IPS-NIHi11 (cell line): ENCODE measurements around the gene TTC39A.
A peak's percentile ranks its signal among the peaks of the same experiment; 100 is the strongest.
"Not testable (repeated sequence)": the region's sequence is repeated elsewhere in the genome, so short reads cannot be mapped to it uniquely, and the experiment has no call there.

Source experiments
- DNase-seq: peaks from one replicate; pipeline ENCODE4 v3.0.0; 2012; ENCODE audit warnings: mixed read lengths, low spot score

TTC39A gene

GRCh38 chr1:51336711-51337110, 6.3 kb upstream of the TTC39A start:
- DNase-seq: no peak

- DNase-seq: no peak
Observed at GRCh38 chr1:51336004-51336403, 5.6 kb upstream of the TTC39A start.

- peak; percentile 67 for DNase-seq
Observed at GRCh38 chr1:51331206-51332100, 1.1 kb upstream of the TTC39A start.

GRCh38 chr1:51329443-51330325, 678 bp downstream of the TTC39A start:
- DNase-seq: no peak

GRCh38 chr1:51328926-51329325, 1.4 kb downstream of the TTC39A start:
- DNase-seq: no peak

- DNase-seq: no peak
Observed at GRCh38 chr1:51328279-51328678, 2.1 kb downstream of the TTC39A start.

- DNase-seq: no peak
Observed at GRCh38 chr1:51327386-51327785, 3.0 kb downstream of the TTC39A start.

GRCh38 chr1:51326839-51327238, 3.5 kb downstream of the TTC39A start:
- DNase-seq: no peak

- DNase-seq: no peak
Observed at GRCh38 chr1:51325878-51326755, 4.2 kb downstream of the TTC39A start.

GRCh38 chr1:51325391-51325790, 5.0 kb downstream of the TTC39A start:
- DNase-seq: no peak

- DNase-seq: not testable (repeated sequence)
Observed at GRCh38 chr1:51325011-51325385, 5.4 kb downstream of the TTC39A start.

- no peak for DNase-seq
Observed at GRCh38 chr1:51324251-51325010, 5.9 kb downstream of the TTC39A start.

- DNase-seq: no peak
Observed at GRCh38 chr1:51323778-51324177, 6.6 kb downstream of the TTC39A start.

- DNase-seq: no peak
Observed at GRCh38 chr1:51322417-51323101, 7.8 kb downstream of the TTC39A start.

GRCh38 chr1:51321924-51322280, 8.5 kb downstream of the TTC39A start:
- no peak for DNase-seq

GRCh38 chr1:51320967-51321923, 9.1 kb downstream of the TTC39A start:
- DNase-seq: no peak

GRCh38 chr1:51317798-51318197, 12.6 kb downstream of the TTC39A start:
- DNase-seq: no peak

GRCh38 chr1:51316846-51317120, 13.6 kb downstream of the TTC39A start:
- DNase-seq: no peak

- no peak for DNase-seq
Observed at GRCh38 chr1:51316113-51316845, 14.1 kb downstream of the TTC39A start.
